HUDEP-2 (cell line): ENCODE measurements around the gene IFIT1.
"Not testable (repeated sequence)": the region's sequence is repeated elsewhere in the genome, so short reads cannot be mapped to it uniquely, and the experiment has no call there.

Experiments
- DNase-seq, 76 experiments: peaks; one replicate each; lab custom pipeline; 2025; ENCODE audit not compliant: unreplicated experiment in 76 of 76; lab: John Stamatoyannopoulos, UW

Gene IFIT1

GRCh38 chr10:89363729-89364442, 28.5 kb upstream of the IFIT1 start:
- DNase-seq: peak in 2 of 76 experiments; percentile 4 to 12

GRCh38 chr10:89364531-89364930, 27.9 kb upstream of the IFIT1 start:
- no peak for DNase-seq

DNA sequence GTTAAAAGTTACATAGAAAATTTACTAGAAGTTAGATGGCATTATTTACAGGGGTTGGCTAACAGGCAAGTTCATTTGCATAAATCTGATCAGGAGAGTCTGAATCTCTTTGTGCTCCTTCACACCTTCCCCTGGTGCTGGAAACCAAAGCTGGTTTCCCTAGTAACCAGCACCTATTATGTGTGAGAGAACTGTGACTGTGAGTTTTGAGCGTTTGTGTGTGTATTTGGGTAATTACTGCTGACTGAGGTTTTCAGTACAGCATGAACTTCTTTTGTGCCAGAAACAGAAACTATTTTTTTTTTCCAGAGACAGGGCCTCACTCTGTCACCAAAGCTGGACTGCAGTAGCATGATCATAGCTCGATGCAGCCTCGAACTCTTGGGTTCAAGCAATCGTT, 24.9 kb upstream of the IFIT1 start:
- DNase-seq: no peak

DNA sequence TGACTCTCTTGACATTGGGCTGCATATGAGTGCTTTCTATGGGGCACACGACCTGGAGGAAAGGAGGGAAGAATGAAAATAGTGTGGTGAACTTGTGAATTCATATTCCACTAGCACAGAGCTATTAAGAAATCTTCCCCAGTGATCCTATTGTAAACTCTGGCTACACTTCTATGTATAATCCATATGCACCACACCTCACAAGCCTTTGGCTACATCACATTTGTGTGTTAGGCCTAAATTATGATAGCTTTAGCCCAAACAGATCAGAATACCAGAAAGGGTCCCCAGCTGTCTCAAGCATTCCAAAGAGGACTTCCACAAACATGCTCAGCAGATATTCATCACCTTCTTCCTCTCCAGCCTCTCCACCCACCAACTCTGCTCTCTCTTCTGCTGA, 24.3 kb upstream of the IFIT1 start:
- no peak for DNase-seq

DNA sequence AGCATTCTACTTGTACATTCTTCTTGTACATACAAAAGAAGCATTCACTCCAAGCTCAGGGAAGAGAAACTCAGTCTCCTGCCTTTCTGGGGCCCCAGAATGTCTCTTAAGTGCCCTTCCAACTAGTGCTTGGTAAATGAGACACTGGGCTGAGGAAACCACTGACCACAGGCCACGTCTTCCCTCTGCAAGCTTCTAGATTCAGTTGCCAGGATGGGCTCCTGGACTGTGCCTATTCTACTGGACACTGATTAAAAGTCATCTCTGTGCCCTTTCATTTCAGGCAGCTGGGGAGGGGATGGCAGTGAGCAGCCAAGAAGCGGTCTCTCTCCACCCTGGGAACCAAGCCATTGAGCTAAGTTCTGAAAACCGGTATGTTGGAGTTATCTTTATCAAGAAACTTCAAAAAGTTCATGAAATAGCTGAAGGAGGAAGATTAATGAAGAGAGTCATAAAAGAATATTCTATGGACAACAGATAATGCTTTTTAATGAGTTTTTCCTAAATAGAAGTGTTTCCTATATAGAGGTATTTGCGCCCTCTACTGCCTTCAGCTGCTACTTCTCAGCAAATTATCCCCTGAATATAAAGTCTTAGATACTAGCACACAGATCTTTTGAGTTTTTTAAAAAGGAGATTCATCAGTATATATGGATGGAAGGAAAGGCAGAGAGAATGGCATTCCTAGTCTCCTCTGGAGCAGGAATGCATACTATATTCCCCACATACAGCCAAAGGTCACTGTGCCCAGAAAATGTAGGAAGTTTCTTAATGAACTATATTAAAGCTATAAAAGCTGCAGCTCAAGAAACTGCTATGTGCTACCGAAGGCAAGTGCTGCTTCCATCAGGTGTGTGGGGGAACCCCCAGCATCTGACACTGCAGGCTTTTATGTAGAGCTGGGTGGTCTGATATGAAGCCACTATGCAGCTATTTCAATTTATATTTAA, 23.0 kb upstream of the IFIT1 start:
- DNase-seq: peak in 4 of 76 experiments; percentile 4 to 33 (median 6)

DNA sequence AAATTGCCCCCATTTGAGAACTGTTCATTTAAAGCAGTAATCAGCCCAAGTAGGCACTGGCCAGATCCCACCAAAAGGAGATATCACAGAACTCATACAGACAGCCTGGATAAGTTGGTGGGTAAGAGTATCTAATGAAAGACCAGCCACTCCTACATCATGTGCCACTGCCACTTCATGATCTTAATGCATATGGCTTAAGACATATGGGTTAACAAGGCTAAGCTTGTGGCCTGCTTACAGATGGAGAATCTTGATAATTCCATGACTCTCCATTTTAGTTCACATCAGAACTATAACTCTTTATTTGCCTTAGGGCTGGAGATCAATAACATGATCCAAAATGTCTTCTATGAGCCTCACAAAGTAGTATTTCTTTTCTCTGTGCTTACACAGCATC, 21.3 kb upstream of the IFIT1 start:
- peak in 24 of 76 experiments; percentile 8 to 65 (median 34) for DNase-seq

- peak in 16 of 76 experiments; percentile 9 to 57 (median 24) for DNase-seq
These were observed 20.4 kb upstream of the IFIT1 start for GRCh38 chr10:89371987-89372386.

- peak in 67 of 76 experiments; percentile 9 to 86 (median 54) for DNase-seq
These were observed 18.3 kb upstream of the IFIT1 start for GRCh38 chr10:89373916-89374711.

DNA sequence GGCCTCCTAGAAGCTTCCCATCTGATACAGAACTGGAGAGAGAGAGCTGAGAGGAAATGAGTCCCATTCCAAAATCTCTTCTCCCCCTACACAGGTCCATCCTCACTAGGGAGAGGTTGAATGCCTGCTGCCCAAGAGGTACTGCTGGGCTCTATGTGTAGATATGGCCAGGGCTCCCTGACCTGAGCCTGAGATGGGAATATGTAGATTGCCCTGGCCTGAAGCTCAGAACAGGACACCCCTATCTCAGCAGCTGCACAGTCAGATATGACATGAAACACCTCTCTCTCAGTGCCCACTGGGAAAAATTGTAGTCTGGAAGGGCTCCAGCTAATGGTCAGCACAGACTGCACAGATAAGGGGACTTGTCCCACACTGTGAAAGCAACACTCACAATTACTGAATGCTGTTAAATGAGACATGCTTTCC, 17.7 kb upstream of the IFIT1 start:
- DNase-seq: peak in 70 of 76 experiments; percentile 12 to 84 (median 56)

- DNase-seq: peak in 31 of 76 experiments; percentile 11 to 76 (median 34)
These were observed 14.5 kb upstream of the IFIT1 start, which contains the start of gene IFIT1B for GRCh38 chr10:89377705-89378637. TSS of gene IFIT1B (plus strand) at chr10:89378056. CDS start at chr10:89378136, 80 bp downstream.

GRCh38 chr10:89379103-89379502, 13.3 kb upstream of the IFIT1 start:
- no peak for DNase-seq

- DNase-seq: no peak
These were observed 9.7 kb upstream of the IFIT1 start for GRCh38 chr10:89382757-89383156.

DNA sequence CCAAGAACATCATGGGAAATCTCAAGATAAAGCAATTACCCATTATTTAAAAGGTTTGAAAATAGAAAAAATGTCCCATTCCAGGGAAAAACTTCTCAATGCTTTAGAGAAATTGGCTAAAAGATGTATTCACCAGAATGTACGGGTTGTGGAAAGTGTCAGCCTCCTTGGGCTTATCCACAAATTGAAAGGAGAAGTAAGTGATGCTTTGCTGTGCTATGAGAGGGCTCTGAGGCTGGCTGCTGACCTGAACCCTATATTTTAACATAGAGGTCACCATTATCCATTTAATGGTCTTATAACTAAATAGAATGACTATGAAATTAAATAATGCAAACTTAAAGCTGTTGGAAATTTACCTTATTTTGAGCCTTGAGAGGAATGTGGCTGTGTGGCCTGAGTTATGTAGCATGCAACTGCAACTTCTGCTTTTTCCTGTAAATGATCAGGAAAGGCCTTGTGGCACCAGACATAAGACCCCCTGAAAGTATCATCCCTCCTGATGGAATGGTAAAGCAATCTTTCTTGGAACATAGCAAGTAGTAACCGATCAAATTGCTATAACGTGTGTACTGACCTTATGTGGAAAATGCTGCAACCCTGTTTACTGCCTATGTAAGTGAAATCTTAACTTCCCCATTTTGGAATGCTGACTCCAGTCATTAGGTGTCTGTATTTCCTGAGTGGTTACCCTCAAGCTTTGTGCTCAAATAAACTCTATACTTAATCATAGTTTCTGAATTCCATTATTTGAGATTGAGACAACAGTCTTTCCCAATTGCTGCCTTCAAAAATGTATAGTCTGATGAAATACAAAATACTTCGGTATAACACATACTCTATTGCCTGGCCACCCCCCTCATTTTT, 7.7 kb upstream of the IFIT1 start:
- DNase-seq: no peak

DNA sequence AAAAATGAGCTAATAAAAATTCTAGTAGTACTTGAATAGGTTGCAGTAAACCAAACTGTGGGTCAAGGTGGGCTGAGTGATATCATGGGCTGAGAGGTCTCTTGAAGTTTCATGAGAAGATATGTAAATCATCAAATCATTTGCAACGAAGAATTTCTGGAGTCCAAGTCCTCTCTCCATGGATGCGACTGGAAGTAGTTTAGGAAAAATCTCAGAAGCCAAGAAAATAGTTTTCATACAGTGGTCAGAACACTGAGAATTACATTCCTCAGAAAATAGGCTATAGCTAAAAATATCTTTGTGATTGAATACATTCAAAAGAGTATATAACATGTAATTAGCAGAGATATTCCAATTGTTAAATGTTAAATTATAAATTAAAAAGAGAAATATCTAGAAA, 3.6 kb upstream of the IFIT1 start:
- no peak for DNase-seq

GRCh38 chr10:89389254-89389653, 3.2 kb upstream of the IFIT1 start:
- DNase-seq: peak in 13 of 76 experiments; percentile 5 to 40 (median 11)

GRCh38 chr10:89390476-89391225, 1.8 kb upstream of the IFIT1 start:
- peak in 43 of 76 experiments; percentile 5 to 68 (median 28) for DNase-seq

- DNase-seq: not testable (repeated sequence)
These were observed 1.2 kb upstream of the IFIT1 start for GRCh38 chr10:89391226-89391576.

GRCh38 chr10:89392974-89393373, 551 bp downstream of the IFIT1 start:
- no peak for DNase-seq
